SK-N-SH treated with all-trans-retinoic acid at 6 μM for 48 hours (cell line): ENCODE results near the gene NCAM1.

ENCODE experiments used
- ATAC-seq: fragments of 200-7000 bp; cut with Tn5 transposase; 3 replicates; pipeline ENCODE4 v1.9.1; 2020; ENCODE audit warnings: mild to moderate bottlenecking, moderate library complexity
- ARNTL ChIP-seq: fragments of 450-650 bp; formaldehyde crosslinking; IDR thresholded peaks from 2 replicates; pipeline ENCODE4 v1.5.0; 2020; ENCODE audit warnings: low read depth, mild to moderate bottlenecking, moderate library complexity, borderline replicate concordance
- BACH2 ChIP-seq: fragments of 250-450 bp; sonication (Bioruptor Pico); IDR thresholded peaks from 2 replicates; pipeline ENCODE4 v1.9.0; 2021; ENCODE audit warnings: mild to moderate bottlenecking, borderline replicate concordance
- ESRRG ChIP-seq: fragments of 250-450 bp; sonication (Bioruptor Pico); IDR thresholded peaks from 2 replicates; pipeline ENCODE4 v1.6.1; 2021; ENCODE audit warnings: mild to moderate bottlenecking
- GLIS3 ChIP-seq: fragments of 250-450 bp; sonication (Bioruptor Pico); IDR thresholded peaks from 2 replicates; pipeline ENCODE4 v1.5.0; 2020; ENCODE audit warnings: mild to moderate bottlenecking, moderate library complexity
- ISL1 ChIP-seq: fragments of 250-450 bp; sonication (Bioruptor Pico); IDR thresholded peaks from 2 replicates; pipeline ENCODE4 v2.1.2; 2022; ENCODE audit warnings: mild to moderate bottlenecking, moderate library complexity
- OSR1 ChIP-seq: fragments of 250-450 bp; sonication (Bioruptor Pico); IDR thresholded peaks from 2 replicates; pipeline ENCODE4 v1.8.0; 2022; ENCODE audit warnings: moderate library complexity, mild to moderate bottlenecking, inconsistent platforms
- PPARA ChIP-seq: fragments of 250-450 bp; sonication (Bioruptor Pico); IDR thresholded peaks from 2 replicates; pipeline ENCODE4 v1.5.0; 2020; ENCODE audit warnings: mild to moderate bottlenecking, borderline replicate concordance
- RARB ChIP-seq: fragments of 250-450 bp; sonication (Bioruptor Pico); IDR thresholded peaks from 2 replicates; pipeline ENCODE4 v1.8.0; 2021; ENCODE audit warnings: mild to moderate bottlenecking, moderate library complexity
- SNAI2 ChIP-seq: fragments of 250-450 bp; sonication (Bioruptor Pico); IDR thresholded peaks from 2 replicates; pipeline ENCODE4 v1.5.0; 2020; ENCODE audit warnings: mild to moderate bottlenecking, moderate library complexity
- TCF4 ChIP-seq: fragments of 250-450 bp; sonication (Bioruptor Pico); IDR thresholded peaks from 2 replicates; pipeline ENCODE4 v1.8.0; 2021; ENCODE audit warnings: mild to moderate bottlenecking, moderate library complexity, borderline replicate concordance
- TOX ChIP-seq: fragments of 250-450 bp; sonication (Bioruptor Pico); IDR thresholded peaks from 2 replicates; pipeline ENCODE4 v1.8.0; 2021; ENCODE audit warnings: mild to moderate bottlenecking, moderate library complexity, borderline replicate concordance
- ZC3H10 ChIP-seq: fragments of 250-450 bp; sonication (Bioruptor Pico); IDR thresholded peaks from 2 replicates; pipeline ENCODE4 v1.5.1; 2021; ENCODE audit warnings: mild to moderate bottlenecking, moderate library complexity
- ZFP3 ChIP-seq: fragments of 250-450 bp; sonication (Bioruptor Pico); IDR thresholded peaks from 2 replicates; pipeline ENCODE4 v1.5.0; 2020; ENCODE audit warnings: mild to moderate bottlenecking, moderate library complexity
- ZFP30 ChIP-seq: fragments of 450-650 bp; formaldehyde crosslinking; IDR thresholded peaks from 2 replicates; pipeline ENCODE4 v1.5.0; 2022; ENCODE audit warnings: mild to moderate bottlenecking, moderate library complexity
- ZNF565 ChIP-seq: fragments of 450-650 bp; formaldehyde crosslinking; conservative IDR thresholded peaks from 2 replicates; pipeline ENCODE4 v1.5.0; 2020; ENCODE audit warnings: low read depth, mild to moderate bottlenecking, moderate library complexity
- ZNF70 ChIP-seq: fragments of 450-650 bp; formaldehyde crosslinking; IDR thresholded peaks from 2 replicates; pipeline ENCODE4 v1.5.0; 2020; ENCODE audit warnings: mild to moderate bottlenecking, moderate library complexity
- ZNF8 ChIP-seq: fragments of 450-650 bp; formaldehyde crosslinking; IDR thresholded peaks from 2 replicates; pipeline ENCODE4 v1.5.0; 2020; ENCODE audit warnings: mild to moderate bottlenecking, moderate library complexity
- TF ChIP-seq, protein P1 (sequence below): fragments of 250-450 bp; sonication (Bioruptor Pico); IDR thresholded peaks from 2 replicates; pipeline ENCODE4 v1.8.0; 2021; ENCODE audit warnings: low read depth, mild to moderate bottlenecking, moderate library complexity, borderline replicate concordance
- TF ChIP-seq, protein P2 (sequence below): fragments of 250-450 bp; sonication (Bioruptor Pico); IDR thresholded peaks from 2 replicates; pipeline ENCODE4 v1.8.0; 2020; ENCODE audit warnings: mild to moderate bottlenecking, moderate library complexity, borderline replicate concordance
- TF ChIP-seq, protein P3 (sequence below): fragments of 250-450 bp; sonication (Bioruptor Pico); IDR thresholded peaks from 2 replicates; pipeline ENCODE4 v1.5.1; 2020; ENCODE audit warnings: low read depth, mild to moderate bottlenecking, moderate library complexity
- TF ChIP-seq, protein P4 (sequence below): fragments of 250-450 bp; sonication (Bioruptor Pico); IDR thresholded peaks from 2 replicates; pipeline ENCODE4 v1.5.1; 2021; ENCODE audit warnings: mild to moderate bottlenecking, moderate library complexity

NCAM1 gene

DNA sequence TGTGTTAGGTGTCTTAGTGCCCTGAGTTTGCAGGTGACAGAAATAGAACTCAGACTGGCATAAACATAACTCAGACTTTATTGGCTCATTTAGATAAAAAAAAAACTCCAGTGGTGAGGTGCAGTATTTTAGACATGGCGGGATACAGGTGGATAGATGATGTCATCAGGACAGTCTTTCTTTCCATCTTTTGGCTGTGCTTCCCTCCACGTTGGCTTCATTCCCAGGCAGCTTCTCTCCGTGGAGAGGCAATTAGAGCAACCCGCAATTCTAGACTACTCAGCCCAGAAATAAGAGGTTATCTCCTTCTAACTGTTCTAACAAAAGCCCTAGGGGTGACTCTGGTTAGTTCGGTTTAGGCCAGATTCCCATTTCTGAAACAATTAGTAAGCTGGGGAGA, 40.5 kb downstream of the NCAM1 start:
- TF ChIP-seq OSR1 (CRISPR knock-in tag) (no peak), TCF4 (CRISPR knock-in tag) (no peak)
- TF ChIP-seq, protein P1, sequence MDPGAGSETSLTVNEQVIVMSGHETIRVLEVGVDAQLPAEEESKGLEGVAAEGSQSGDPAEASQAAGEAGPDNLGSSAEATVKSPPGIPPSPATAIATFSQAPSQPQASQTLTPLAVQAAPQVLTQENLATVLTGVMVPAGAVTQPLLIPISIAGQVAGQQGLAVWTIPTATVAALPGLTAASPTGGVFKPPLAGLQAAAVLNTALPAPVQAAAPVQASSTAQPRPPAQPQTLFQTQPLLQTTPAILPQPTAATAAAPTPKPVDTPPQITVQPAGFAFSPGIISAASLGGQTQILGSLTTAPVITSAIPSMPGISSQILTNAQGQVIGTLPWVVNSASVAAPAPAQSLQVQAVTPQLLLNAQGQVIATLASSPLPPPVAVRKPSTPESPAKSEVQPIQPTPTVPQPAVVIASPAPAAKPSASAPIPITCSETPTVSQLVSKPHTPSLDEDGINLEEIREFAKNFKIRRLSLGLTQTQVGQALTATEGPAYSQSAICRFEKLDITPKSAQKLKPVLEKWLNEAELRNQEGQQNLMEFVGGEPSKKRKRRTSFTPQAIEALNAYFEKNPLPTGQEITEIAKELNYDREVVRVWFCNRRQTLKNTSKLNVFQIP = no peak
- no peak for ATAC-seq

DNA sequence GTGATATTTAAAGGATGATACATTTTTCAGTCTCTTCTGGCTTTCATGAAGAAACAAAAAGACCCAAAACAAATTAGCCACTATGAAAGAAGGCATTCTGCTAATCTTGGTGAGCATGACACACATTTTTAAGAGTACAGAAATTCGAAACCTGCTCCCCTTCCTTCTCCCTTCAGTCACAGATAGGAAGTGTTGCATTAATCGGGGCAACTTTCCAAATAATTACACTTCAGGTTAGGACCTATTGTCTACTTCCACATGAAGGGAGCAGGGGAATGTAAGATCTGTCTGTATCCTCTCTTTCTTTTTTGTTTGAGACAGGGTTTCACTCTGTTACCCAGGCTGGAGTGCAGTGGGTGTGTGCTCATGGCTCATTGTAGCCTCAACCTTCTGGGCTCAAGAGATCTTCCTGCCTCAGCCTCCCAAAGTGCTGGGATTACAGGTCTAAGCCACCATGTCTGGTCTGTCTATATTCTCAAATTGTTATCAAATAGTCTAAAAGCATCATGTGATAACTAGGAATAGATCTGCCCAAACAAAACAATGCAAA, 45.8 kb downstream of the NCAM1 start:
- no peak for ATAC-seq
- TF ChIP-seq, protein P1 = no peak
- TF ChIP-seq ZNF8 (CRISPR knock-in tag) (no peak), ZFP30 (CRISPR knock-in tag) (no peak), ZNF565 (no peak), ARNTL (no peak), ZC3H10 (no peak), RARB (CRISPR knock-in tag) (no peak), OSR1 (CRISPR knock-in tag) (no peak), TCF4 (CRISPR knock-in tag) (no peak), TOX (CRISPR knock-in tag) (no peak), BACH2 (CRISPR knock-in tag) (no peak), PPARA (CRISPR knock-in tag) (no peak), GLIS3 (no peak), ZFP3 (no peak), ESRRG (CRISPR knock-in tag) (no peak), SNAI2 (CRISPR knock-in tag) (no peak)
- TF ChIP-seq, protein P2, sequence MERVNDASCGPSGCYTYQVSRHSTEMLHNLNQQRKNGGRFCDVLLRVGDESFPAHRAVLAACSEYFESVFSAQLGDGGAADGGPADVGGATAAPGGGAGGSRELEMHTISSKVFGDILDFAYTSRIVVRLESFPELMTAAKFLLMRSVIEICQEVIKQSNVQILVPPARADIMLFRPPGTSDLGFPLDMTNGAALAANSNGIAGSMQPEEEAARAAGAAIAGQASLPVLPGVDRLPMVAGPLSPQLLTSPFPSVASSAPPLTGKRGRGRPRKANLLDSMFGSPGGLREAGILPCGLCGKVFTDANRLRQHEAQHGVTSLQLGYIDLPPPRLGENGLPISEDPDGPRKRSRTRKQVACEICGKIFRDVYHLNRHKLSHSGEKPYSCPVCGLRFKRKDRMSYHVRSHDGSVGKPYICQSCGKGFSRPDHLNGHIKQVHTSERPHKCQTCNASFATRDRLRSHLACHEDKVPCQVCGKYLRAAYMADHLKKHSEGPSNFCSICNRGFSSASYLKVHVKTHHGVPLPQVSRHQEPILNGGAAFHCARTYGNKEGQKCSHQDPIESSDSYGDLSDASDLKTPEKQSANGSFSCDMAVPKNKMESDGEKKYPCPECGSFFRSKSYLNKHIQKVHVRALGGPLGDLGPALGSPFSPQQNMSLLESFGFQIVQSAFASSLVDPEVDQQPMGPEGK = no peak
- TF ChIP-seq, protein P3, sequence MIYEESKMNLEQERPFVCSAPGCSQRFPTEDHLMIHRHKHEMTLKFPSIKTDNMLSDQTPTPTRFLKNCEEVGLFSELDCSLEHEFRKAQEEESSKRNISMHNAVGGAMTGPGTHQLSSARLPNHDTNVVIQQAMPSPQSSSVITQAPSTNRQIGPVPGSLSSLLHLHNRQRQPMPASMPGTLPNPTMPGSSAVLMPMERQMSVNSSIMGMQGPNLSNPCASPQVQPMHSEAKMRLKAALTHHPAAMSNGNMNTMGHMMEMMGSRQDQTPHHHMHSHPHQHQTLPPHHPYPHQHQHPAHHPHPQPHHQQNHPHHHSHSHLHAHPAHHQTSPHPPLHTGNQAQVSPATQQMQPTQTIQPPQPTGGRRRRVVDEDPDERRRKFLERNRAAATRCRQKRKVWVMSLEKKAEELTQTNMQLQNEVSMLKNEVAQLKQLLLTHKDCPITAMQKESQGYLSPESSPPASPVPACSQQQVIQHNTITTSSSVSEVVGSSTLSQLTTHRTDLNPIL (CRISPR knock-in tag) = no peak
- TF ChIP-seq, protein P4, sequence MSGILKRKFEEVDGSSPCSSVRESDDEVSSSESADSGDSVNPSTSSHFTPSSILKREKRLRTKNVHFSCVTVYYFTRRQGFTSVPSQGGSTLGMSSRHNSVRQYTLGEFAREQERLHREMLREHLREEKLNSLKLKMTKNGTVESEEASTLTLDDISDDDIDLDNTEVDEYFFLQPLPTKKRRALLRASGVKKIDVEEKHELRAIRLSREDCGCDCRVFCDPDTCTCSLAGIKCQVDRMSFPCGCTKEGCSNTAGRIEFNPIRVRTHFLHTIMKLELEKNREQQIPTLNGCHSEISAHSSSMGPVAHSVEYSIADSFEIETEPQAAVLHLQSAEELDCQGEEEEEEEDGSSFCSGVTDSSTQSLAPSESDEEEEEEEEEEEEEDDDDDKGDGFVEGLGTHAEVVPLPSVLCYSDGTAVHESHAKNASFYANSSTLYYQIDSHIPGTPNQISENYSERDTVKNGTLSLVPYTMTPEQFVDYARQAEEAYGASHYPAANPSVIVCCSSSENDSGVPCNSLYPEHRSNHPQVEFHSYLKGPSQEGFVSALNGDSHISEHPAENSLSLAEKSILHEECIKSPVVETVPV (CRISPR knock-in tag) = no peak

DNA sequence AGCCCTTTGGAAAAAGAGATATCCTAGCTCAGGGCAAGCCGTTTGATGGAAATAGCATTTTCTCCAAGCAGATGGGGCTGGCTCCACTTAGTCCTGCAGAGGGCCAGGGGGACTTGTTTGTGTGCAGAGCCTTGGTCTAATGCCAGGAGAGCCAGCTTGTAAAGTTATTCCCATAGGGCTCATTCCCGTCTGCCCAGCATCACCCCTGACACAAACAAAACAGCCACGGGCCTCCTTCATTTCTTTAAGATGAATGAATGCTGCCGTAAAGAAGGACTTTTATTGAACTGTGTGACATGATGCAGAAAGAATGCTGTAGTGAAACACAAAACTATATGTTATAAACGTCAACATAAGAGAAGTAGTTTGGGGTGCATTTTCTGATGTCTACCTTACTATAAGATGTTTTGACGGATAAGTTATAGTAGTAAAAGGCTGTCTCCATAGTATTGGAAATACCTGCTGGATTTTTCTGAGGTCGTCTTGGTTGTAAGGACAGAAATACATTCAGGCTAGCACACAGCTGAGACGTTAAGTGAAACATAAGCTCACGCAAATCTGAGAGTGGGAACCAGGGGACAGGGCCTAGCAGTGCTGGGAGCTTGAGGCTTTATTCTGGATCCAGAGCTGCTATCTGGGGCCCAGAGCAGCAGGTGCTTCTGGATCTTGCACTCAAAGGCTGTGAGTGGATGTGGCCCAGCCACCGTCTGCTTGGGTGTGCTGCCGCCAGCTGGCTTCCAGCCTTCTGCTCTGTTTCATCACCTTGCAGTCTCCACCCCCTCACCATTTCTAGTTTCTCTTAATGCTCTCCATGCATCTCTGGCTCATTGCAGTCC, 53.3 kb downstream of the NCAM1 start:
- ATAC-seq = peak; percentile 78
- TF ChIP-seq ZNF70 (CRISPR knock-in tag) (no peak), OSR1 (CRISPR knock-in tag) (no peak), ISL1 (CRISPR knock-in tag) (peak; percentile 50; the same call in 1 of the 2 replicates), SNAI2 (CRISPR knock-in tag) (no peak), TCF4 (CRISPR knock-in tag) (0 out of 2 replicates have a peak, but pooled peaks have one; percentile 28), ESRRG (CRISPR knock-in tag) (no peak), ZNF565 (no peak), GLIS3 (no peak)
